Measurements from ENCODE around the gene TDRD6.

- TF ChIP-seq CTCF (IDR thresholded peaks at IDR 0.05) (no peak), POLR2A (IDR thresholded peaks at IDR 0.05) (no peak), EP300 (IDR thresholded peaks at IDR 0.05) (no peak)
Measured at GRCh38 chr6:46676604-46677313, 10.9 kb upstream of the TDRD6 start.

All from ovary (tissue), 3 donors.